GM15510 (cell line): ENCODE measurements around the gene NQO2.

ENCODE experiments used
- POLR2A ChIP-seq: IDR thresholded peaks from 3 replicates; pipeline ENCODE4 v1.6.1; 2011; ENCODE audit warnings: borderline replicate concordance; ENCODE audit not compliant: insufficient read length; ENCODE audit errors: extremely low read depth

NQO2 gene

GRCh38 chr6:2963756-2964155 lies 35.9 kb upstream of the NQO2 start:
- no peak for TF ChIP-seq POLR2A

DNA sequence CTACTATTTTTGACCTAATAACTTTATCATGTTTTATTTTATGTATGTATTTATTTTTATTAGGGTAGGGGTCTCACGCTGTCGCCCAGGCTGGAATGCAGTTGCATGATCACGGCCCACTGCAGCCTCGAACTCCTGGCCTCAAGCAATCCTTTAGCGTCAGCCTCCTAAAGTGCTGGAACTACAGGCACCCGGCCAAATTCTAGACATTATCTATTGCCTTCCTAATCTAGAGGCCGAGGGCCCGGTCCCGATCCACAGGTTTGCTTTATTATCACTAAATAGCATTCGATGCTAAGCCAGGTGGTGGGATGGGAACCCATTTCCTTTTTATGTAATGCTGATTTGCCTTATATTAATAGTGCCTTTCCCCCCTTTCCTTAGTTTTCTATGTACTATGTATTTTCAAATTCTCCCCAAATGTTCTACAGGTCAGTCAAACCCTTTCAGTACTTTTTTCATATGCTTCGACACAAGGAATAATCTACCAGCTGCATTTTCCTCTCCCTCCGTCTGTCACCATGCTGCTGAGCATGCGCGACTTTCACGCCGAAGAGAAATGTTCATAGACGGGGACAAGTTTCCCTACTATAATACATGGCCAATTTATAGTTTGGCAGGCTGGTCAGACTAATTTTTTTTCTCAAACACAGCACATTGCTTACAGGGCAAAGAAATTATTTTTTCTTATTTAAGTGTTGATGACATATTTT lies 34.7 kb upstream of the NQO2 start:
- TF ChIP-seq POLR2A = no peak

DNA sequence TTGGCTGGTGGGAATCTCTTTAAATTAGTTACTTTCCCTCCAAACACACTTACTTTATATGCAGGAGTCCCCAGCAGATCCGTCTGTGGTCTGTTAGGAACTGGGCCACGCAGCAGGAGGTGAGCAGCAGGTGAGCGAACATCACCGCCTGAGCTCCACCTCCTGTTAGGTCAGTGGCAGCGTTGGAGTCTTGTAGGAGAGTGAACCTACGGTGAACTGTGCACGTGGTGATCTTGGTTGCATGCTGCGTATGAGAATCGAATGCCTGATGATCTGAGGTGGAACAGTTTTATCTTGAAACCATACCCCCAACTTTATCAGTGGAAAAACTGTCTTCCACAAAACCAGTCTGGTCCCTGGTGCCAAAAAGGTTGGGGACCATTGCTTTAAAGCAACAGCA lies 33.3 kb upstream of the NQO2 start:
- no peak for TF ChIP-seq POLR2A

DNA sequence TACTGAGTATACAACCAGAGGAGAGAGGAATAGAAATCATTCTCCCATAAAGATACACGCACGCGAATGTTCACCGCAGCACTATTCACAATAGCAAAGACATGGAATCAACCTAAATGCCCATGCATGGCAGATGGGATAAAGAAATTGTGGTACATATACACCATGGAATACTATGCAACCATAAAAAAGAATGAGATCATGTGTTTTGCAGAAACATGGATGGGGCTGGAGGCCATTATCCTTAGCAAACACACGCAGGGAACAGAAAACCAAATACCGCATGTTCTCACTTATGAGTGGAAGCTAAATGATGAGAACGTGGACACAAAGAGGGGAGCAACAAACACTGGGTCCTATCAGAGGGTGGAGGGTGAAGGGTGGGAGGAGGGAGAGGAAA lies 31.8 kb upstream of the NQO2 start:
- no peak for TF ChIP-seq POLR2A

DNA sequence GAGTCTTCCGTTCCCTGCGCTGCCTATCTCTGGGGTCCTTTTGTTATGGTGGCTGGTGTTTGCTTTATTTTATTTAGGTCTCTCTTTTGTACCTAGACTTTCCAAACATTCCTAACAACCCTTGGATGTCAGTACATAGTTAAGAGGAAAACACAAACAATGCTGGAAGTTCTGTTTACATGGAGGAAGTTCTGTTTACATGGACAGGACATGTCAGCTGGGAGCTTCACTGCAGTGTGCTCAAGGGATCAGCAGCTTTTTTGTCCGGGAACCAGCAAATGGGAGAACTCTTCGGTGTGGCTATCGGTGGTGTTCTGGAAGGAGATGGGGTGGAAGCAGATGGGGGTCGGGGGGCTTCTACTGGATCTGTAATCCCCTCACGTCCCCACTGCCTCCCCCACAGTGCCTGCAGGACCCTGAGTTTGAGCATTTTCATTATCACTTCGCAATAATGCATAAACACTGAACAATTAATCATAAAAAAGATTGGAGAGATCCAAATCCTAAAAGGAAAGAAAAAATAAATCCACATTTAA lies 31.0 kb upstream of the NQO2 start:
- TF ChIP-seq POLR2A = no peak

- TF ChIP-seq POLR2A = no peak
Observed at GRCh38 chr6:2969549-2969948, 30.1 kb upstream of the NQO2 start.

GRCh38 chr6:2970034-2970685 lies 29.5 kb upstream of the NQO2 start:
- no peak for TF ChIP-seq POLR2A

GRCh38 chr6:2970753-2971419 lies 28.8 kb upstream of the NQO2 start:
- TF ChIP-seq POLR2A = no peak

- no peak for TF ChIP-seq POLR2A
Observed at GRCh38 chr6:2971420-2972218, 28.1 kb upstream of the NQO2 start, which contains the start of gene SERPINB6. Gene SERPINB6, minus strand, starts transcription at chr6:2971567. Its CDS starts 12,235 bp downstream, at chr6:2959332.

DNA sequence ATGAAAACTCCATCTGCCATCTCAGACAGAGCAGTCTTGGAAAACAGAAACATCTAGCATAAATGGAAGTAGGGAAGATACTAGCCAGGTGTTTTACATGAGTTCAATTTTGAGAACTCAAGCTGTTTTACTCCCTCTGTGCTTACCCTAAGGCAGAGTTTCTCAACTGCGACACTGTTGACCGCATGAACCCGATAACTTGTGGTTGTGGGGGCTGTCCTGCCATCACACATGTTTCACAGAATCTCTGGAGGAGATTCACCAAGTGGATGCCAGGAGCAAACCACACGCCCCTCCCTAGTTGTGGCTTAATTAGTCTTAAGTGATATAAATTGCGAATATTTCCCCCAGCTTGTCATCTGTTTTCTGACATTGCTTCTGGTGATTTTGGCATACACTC lies 26.0 kb upstream of the NQO2 start:
- no peak for TF ChIP-seq POLR2A

DNA sequence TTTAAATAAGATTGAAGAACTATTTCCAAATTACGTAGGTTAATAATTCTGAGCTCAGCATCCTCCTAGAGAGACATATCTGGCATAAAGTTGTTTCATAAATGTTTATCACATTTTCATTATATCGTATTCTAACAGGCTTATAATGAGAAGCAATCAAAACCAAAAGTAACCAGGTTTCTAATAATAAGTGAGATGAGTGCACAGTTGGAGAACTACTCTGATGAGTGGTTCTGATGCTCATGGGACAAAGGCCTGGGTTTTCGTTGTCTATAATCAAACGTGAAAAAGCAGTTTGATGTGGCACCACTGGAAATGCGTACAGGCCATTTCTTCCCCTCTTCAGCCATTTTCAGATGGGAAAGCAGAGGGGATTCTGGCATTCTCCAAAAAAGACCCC lies 23.6 kb upstream of the NQO2 start:
- no peak for TF ChIP-seq POLR2A

DNA sequence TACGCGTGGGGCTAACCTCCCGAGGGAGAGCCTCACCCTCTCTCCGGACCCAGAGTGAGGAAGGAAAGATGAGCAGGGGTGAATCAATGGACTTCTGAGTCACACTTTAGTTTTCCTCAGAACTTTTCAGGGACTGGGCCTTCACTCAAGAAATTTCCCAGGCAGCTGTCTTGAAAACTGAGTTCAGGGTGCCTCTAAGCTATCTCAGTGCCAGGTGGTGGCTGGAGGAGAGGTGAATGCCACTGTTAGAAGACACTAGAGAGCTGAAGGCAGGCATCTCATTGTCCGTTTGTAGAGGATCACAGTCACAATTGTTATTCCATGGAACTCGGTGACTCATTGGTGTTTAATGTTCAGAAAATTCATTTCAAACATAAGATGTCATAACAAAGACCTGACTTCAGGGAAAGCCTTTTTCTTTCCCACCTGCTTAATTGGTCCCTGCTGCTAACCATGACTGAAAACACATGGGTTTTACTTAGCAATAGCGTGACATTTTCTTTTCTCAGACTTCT lies 23.1 kb upstream of the NQO2 start:
- TF ChIP-seq POLR2A = no peak

DNA sequence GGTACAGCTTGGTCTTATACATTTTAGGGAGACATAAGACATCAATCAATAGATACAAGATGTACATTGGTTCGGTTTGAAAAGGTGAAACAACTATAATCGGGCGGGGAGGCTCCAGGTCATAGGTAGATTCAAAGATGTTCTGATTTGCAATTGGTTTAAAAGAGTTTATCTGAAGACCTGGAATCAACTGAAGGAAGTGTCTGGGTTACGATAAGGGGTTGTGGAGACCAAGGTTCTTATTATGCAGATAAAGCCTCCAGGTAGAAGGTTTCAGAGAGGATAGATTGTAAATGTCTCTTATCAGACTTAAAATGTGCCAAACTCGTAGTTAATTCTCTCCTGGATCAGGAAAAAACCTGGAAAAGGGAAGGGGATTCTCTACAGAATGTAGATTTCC lies 22.4 kb upstream of the NQO2 start:
- TF ChIP-seq POLR2A = no peak

GRCh38 chr6:2977799-2978590 lies 21.7 kb upstream of the NQO2 start:
- TF ChIP-seq POLR2A = no peak
